Measurements from ENCODE around the gene DDX1.

DNA sequence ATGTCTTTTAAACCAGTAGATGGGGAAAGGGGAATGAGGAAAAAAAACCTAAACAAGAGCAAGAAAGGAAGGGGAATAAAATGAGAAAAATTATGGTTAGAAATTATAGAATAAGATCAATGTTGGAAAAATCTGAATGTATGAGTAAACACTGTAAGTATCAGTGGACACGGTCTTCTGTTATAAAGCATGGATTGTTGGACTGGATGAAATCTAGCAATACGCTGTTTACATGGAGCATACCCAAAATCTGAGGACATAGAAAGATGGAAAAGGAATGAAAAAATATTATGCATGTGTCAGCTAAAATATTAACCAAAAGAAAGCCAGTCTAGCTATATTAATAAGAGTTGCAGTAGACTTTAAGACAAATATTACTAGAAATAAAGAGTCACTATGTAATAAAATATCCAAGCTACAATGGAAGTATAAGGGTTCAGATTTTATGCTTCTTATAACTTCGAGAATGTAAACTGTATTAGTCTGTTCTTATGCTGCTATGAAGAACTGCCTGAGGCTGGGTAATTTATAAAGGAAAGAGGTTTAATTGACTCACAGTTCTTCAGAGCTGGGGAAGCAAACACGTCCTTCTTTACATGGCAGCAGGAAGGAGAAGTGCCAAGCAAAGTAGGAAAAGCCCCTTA, 32.4 kb downstream of the DDX1 start:
- TF ChIP-seq EZH2 (IDR thresholded peaks at IDR 0.05; ENCODE audit: low read length, missing control alignments), result no peak
- no peak for TF ChIP-seq CTCF (conservative IDR thresholded peaks at IDR 0.05 in 1 of 2, IDR thresholded peaks at IDR 0.05 in 1 of 2; ENCODE audit: low read depth in 1 of 2, low read length in 2 of 2)
